Measurements from ENCODE around the gene LACC1. TPM values are rescaled to one million over a fixed set of nuclear protein-coding genes. Genes with fewer than 3 reads are reported as not detected.

The LACC1 gene
- polyA plus RNA-seq, 1 of the 3 experiments (the other 2 are of a cell fraction): 4.2 TPM

DNA sequence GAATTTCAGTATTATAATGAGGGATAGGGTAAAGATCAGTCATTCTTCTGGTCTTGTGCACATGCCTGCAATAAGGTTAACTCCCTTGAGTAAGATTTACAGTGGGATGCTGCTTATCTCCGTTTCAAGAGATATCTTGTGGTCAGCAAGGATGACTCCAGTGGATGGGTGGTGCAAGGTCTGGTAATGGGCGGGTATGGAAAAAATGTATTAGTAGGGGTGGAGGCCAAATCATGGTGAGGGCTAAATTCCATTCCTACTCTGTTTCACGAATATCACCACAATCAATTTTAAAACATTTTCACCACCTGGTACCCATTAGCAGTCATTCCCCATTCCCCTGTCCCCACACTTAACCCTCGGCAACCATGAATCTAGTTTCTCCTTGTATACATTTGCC, 40.8 kb upstream of the LACC1 start (continued):
- TF ChIP-seq JUND (IDR thresholded peaks at IDR 0.05): peak; percentile 39
- TF ChIP-seq ELF1 (IDR thresholded peaks at IDR 0.05): no peak
- no peak for TF ChIP-seq CTCF (IDR thresholded peaks at IDR 0.05)

DNA sequence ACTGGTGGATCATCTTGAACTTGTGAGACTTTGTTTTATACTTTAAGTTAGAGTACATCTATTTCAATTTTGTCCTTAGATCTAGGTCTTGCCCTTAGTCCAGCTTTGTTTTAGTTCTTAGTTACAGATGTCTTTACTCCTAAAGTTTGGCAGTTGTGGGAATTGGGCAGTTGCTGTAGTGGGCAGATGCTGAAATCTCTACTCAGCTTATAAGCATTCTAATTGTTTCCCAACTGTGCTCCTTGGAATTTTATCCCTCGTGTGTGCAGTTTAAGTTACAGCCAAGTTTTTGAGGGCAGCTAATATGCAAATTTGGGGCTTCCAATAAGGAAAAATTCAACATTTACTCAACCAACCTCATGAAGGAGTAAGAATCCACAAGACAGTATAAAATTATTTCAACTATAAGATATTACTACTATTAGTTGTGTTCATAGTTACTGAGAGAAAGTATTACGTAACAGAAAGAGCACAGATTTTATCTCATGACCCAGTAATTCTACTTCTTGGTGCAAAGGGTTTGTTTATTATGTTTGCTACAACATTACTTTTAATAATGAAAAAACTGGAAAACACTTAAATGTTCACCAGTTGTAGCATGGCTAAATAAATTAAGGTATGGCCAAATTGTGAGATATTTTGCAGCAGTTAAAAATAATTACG, 33.1 kb upstream of the LACC1 start:
- Histone ChIP-seq H3K27ac (ENCODE audit: low read depth in 2 of 2, low read length in 1 of 2) (no peak overlapping the region), H3K9ac (no peak overlapping the region)

More for the DNA sequence above, 33.1 kb upstream of the LACC1 start:
- no peak overlapping the region for H2AFZ ChIP-seq (ENCODE audit: low read depth)
- H4K20me1 ChIP-seq (ENCODE audit: insufficient read depth): no peaks in the 10 kb centered on the region
- no peak overlapping the region for H3K4me2 ChIP-seq
- ChIA-PET POLR2A (no interaction called here), CTCF (no interaction called here)
- peaks cover 0 to 6% of the 10 kb centered on the region in 2 experiments; a peak in 1 of 4 replicates for H3K4me1 ChIP-seq (ENCODE audit: control insufficient read depth in 1 of 2, insufficient read depth in 2 of 2, low read depth in 1 of 2, low read length in 1 of 2)
- H3K36me3 ChIP-seq (replicated peaks in 1 of 2; ENCODE audit: control insufficient read depth in 1 of 2, insufficient read depth in 2 of 2, low read length in 1 of 2): peaks cover 3 to 62% of the 10 kb centered on the region in 2 experiments
- no peaks in the 10 kb centered on the region for H3K27me3 ChIP-seq (ENCODE audit: insufficient read depth)
- DNase-seq: no peak
- peaks cover 18% of the 10 kb centered on the region for H3K9me3 ChIP-seq
- H3K4me3 ChIP-seq (ENCODE audit: low read depth in 2 of 2, low read length in 1 of 2): no peak overlapping the region
- TF ChIP-seq GABPA (IDR thresholded peaks at IDR 0.05; ENCODE audit: low read depth) (no peak), USF1 (IDR thresholded peaks at IDR 0.05; ENCODE audit: borderline replicate concordance, low read depth) (no peak), IRF3 (IDR thresholded peaks at IDR 0.05; ENCODE audit: low read depth, low read length) (no peak), EP300 (IDR thresholded peaks at IDR 0.05; ENCODE audit: borderline replicate concordance in 1 of 2, low read depth in 1 of 2, low read length in 1 of 2) (no peak), TEAD4 (IDR thresholded peaks at IDR 0.05; ENCODE audit: borderline replicate concordance, insufficient read depth) (no peak), FOXJ3 (CRISPR knock-in tag; IDR thresholded peaks at IDR 0.05) (no peak), YY1 (IDR thresholded peaks at IDR 0.05; ENCODE audit: low read depth) (no peak)
- WGBS (ENCODE audit: low lambda C conversion rate): 83% methylated on average over 3 of the region's 3 CpGs
- peaks cover 11% of the 10 kb centered on the region for H3F3A ChIP-seq (replicated peaks; ENCODE audit: insufficient read depth)
- no peaks in the 10 kb centered on the region; the same call in 1 of the 2 replicates for H3K9me2 ChIP-seq
- no peaks in the 10 kb centered on the region; the same call in 1 of the 2 replicates for H3K79me2 ChIP-seq (ENCODE audit: insufficient read depth)
